GM12892 (cell line): ENCODE data around the gene PHF20.

Experiments used
- POLR2A ChIP-seq: IDR thresholded peaks from 2 replicates; pipeline ENCODE4 v1.6.1; 2011; ENCODE audit warnings: low read depth, low read length, control low read depth
- POLR2AphosphoS5 ChIP-seq: IDR thresholded peaks from 2 replicates; pipeline ENCODE4 v1.6.1; 2011; ENCODE audit warnings: low read depth, low read length, control low read depth

GRCh38 chr20:35956616-35957015 is 184.8 kb downstream of the PHF20 start:
- no peak for TF ChIP-seq POLR2A
- TF ChIP-seq POLR2AphosphoS5, result no peak
